Right lobe of liver (tissue), 4 donors: ENCODE results near the gene C1GALT1.

ENCODE experiments used
- CTCF ChIP-seq, 4 donors: fragments of 200-600 bp in 3 of 4; fragments of 450-650 bp in 1 of 4; IDR thresholded peaks; one replicate each; pipeline versions ENCODE4 v1.5.1 to v1.8.0; 2016 to 2022; ENCODE audit warnings: antibody characterized with exemption in 4 of 4, mild to moderate bottlenecking in 2 of 4
- POLR2A ChIP-seq: fragments of 450-650 bp; IDR thresholded peaks from one replicate; pipeline ENCODE4 v1.6.1; 2017; ENCODE audit warnings: antibody characterized with exemption, mild to moderate bottlenecking
- donor health status: DM: no; HTN: no; CAD: no.
- donor health status: DM: no; HTN: no; CAD: no.
- donor health status: DM: no; HTN: yes; CAD: no.

DNA sequence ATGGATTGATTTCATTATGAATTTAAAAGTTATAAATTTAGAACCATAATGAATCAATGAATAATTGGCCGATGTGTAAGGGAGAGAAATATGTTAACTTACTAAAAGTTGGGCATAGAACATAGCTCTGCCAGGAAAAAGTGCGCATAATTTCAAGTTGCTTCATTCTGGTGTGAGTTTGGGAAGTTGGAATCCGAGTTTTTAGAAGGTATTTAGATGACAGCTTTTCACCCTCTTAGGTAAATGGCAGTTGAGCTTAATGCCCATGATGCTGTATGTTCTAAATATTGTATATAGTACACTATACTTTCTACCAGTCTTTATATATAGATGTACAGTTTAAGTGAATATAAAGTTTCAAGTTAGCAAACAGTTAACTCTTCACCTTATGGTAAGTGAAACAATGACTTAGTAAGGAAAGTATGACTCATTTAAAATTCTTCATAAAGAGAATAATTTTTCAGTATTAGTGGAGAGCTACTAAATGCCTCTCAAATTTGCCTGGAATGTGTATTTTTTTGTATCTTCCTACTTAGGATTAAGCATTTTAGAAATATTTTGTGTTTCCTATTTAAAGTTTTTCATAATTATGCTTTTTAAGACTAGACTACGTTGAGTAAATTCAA lies 1.6 kb downstream of the C1GALT1 start:
- TF ChIP-seq CTCF (IDR thresholded peaks at IDR 0.05) (no peak), POLR2A (no peak)
